ENCODE measurements around the gene KRT10.

The KRT10 gene

GRCh38 chr17:40822132-40822812, at the start of gene KRT10:
Gene KRT10 (minus strand): TSS chr17:40822614. CDS start chr17:40822585, 29 bp downstream.
- TF ChIP-seq CTCF (IDR thresholded peaks at IDR 0.05; ENCODE audit: extremely low read depth, missing control alignments) = no peak
- no peak for DNase-seq (ENCODE audit: low spot score)

GRCh38 chr17:40871316-40871715, 48.9 kb upstream of the KRT10 start:
- no peak for TF ChIP-seq CTCF (IDR thresholded peaks at IDR 0.05; ENCODE audit: extremely low read depth, missing control alignments)
- DNase-seq (ENCODE audit: low spot score) = no peak

- TF ChIP-seq CTCF (IDR thresholded peaks at IDR 0.05; ENCODE audit: extremely low read depth, missing control alignments) = no peak
- no peak for DNase-seq (ENCODE audit: low spot score)
Measured at GRCh38 chr17:40870136-40870535, 47.7 kb upstream of the KRT10 start.

- no peak for DNase-seq (ENCODE audit: low spot score)
- TF ChIP-seq CTCF (IDR thresholded peaks at IDR 0.05; ENCODE audit: extremely low read depth, missing control alignments) = no peak
Measured at GRCh38 chr17:40866838-40867237, 44.4 kb upstream of the KRT10 start, which contains the start of gene KRT12. Gene KRT12 (minus strand): TSS chr17:40867223. CDS start chr17:40867186, 37 bp downstream.

- no peak for DNase-seq (ENCODE audit: low spot score)
Measured at GRCh38 chr17:40864661-40865390, 42.4 kb upstream of the KRT10 start.

GRCh38 chr17:40862985-40863733, 40.7 kb upstream of the KRT10 start:
- DNase-seq (ENCODE audit: low spot score) = peak; percentile 16

More at GRCh38 chr17:40864661-40865390, 42.4 kb upstream of the KRT10 start:
- no peak for TF ChIP-seq CTCF (IDR thresholded peaks at IDR 0.05; ENCODE audit: extremely low read depth, missing control alignments)

More at GRCh38 chr17:40862985-40863733, 40.7 kb upstream of the KRT10 start:
- peak; percentile 33 for TF ChIP-seq CTCF (IDR thresholded peaks at IDR 0.05; ENCODE audit: extremely low read depth, missing control alignments)

All from GM20000 (cell line).